GM23338 (cell line): ENCODE measurements around the gene ARHGEF2.

Experiments used
- CREB1 ChIP-seq: fragments of 250-450 bp; sonication (Bioruptor Pico); IDR thresholded peaks from 2 replicates; pipeline ENCODE4 v1.5.0; 2020; ENCODE audit warnings: low read depth, mild to moderate bottlenecking, moderate library complexity
- CTCF ChIP-seq, 2 experiments: fragments of 200-600 bp in 1 of 2; sonication (generic) in 1 of 2; conservative IDR thresholded peaks; 2 replicates each; pipeline versions ENCODE4 v1.5.1 to v1.6.1; 2016 to 2017; ENCODE audit warnings: antibody characterized with exemption in 2 of 2, low read depth in 2 of 2, mild to moderate bottlenecking in 2 of 2, moderate library complexity in 1 of 2
- ETS1 ChIP-seq: IDR thresholded peaks from 2 replicates; pipeline ENCODE4 v1.6.1; 2016; ENCODE audit warnings: antibody characterized with exemption
- EZH2 ChIP-seq: fragments of 200-600 bp; sonication (generic); IDR thresholded peaks from one replicate; pipeline ENCODE4 v1.8.0; 2017; ENCODE audit warnings: antibody characterized with exemption, mild to moderate bottlenecking, low read depth; ENCODE audit not compliant: unreplicated experiment
- EZH2phosphoT487 ChIP-seq: fragments of 200-600 bp; sonication (generic); IDR thresholded peaks from one replicate; pipeline ENCODE4 v1.8.1; 2018; ENCODE audit warnings: antibody characterized with exemption; ENCODE audit not compliant: unreplicated experiment
- JUNB ChIP-seq: IDR thresholded peaks from one replicate; pipeline ENCODE4 v1.6.1; 2016; ENCODE audit warnings: antibody characterized with exemption; ENCODE audit not compliant: unreplicated experiment
- POLR2AphosphoS5 ChIP-seq: IDR thresholded peaks from 2 replicates; pipeline ENCODE4 v1.6.1; 2016; ENCODE audit warnings: antibody characterized with exemption, low read depth
- STAT1 ChIP-seq: IDR thresholded peaks from one replicate; pipeline ENCODE4 v1.6.1; 2016; ENCODE audit warnings: antibody characterized with exemption; ENCODE audit not compliant: unreplicated experiment
- ZNF114 ChIP-seq: fragments of 250-450 bp; sonication (Bioruptor Pico); IDR thresholded peaks from 2 replicates; pipeline ENCODE4 v1.5.0; 2020; ENCODE audit warnings: mild to moderate bottlenecking, moderate library complexity
- ZNF331 ChIP-seq: fragments of 250-450 bp; sonication (Bioruptor Pico); IDR thresholded peaks from 2 replicates; pipeline ENCODE4 v1.5.0; 2020; ENCODE audit warnings: low read depth, mild to moderate bottlenecking, moderate library complexity
- TF ChIP-seq, protein P1 (sequence below): IDR thresholded peaks from one replicate; pipeline ENCODE4 v1.6.1; 2018; ENCODE audit warnings: antibody characterized with exemption; ENCODE audit not compliant: unreplicated experiment

GRCh38 chr1:155929057-155929456 is 49.3 kb downstream of the ARHGEF2 start:
- TF ChIP-seq CTCF (conservative IDR thresholded peaks at IDR 0.05; ENCODE audit: low read depth in 2 of 2): no peak
- TF ChIP-seq EZH2: no peak
- no peak for TF ChIP-seq STAT1
- TF ChIP-seq JUNB: no peak
- TF ChIP-seq EZH2phosphoT487: no peak
- no peak for TF ChIP-seq POLR2AphosphoS5
- TF ChIP-seq ZNF331 (CRISPR knock-in tag): no peak
- TF ChIP-seq, protein P1, sequence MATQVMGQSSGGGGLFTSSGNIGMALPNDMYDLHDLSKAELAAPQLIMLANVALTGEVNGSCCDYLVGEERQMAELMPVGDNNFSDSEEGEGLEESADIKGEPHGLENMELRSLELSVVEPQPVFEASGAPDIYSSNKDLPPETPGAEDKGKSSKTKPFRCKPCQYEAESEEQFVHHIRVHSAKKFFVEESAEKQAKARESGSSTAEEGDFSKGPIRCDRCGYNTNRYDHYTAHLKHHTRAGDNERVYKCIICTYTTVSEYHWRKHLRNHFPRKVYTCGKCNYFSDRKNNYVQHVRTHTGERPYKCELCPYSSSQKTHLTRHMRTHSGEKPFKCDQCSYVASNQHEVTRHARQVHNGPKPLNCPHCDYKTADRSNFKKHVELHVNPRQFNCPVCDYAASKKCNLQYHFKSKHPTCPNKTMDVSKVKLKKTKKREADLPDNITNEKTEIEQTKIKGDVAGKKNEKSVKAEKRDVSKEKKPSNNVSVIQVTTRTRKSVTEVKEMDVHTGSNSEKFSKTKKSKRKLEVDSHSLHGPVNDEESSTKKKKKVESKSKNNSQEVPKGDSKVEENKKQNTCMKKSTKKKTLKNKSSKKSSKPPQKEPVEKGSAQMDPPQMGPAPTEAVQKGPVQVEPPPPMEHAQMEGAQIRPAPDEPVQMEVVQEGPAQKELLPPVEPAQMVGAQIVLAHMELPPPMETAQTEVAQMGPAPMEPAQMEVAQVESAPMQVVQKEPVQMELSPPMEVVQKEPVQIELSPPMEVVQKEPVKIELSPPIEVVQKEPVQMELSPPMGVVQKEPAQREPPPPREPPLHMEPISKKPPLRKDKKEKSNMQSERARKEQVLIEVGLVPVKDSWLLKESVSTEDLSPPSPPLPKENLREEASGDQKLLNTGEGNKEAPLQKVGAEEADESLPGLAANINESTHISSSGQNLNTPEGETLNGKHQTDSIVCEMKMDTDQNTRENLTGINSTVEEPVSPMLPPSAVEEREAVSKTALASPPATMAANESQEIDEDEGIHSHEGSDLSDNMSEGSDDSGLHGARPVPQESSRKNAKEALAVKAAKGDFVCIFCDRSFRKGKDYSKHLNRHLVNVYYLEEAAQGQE: no peak
- TF ChIP-seq ZNF114: no peak
- no peak for TF ChIP-seq ETS1
- no peak for TF ChIP-seq CREB1 (CRISPR knock-in tag)
